ENCODE results near the gene ANKRD9.
"Not testable (repeated sequence)": the region's sequence is repeated elsewhere in the genome, so short reads cannot be mapped to it uniquely, and the experiment has no call there.

The ANKRD9 gene, protein sequence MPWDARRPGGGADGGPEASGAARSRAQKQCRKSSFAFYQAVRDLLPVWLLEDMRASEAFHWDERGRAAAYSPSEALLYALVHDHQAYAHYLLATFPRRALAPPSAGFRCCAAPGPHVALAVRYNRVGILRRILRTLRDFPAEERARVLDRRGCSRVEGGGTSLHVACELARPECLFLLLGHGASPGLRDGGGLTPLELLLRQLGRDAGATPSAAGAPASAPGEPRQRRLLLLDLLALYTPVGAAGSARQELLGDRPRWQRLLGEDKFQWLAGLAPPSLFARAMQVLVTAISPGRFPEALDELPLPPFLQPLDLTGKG
- total RNA-seq: 3.4 to 11.8 (median 5.9) reads per million in 4 experiments

DNA sequence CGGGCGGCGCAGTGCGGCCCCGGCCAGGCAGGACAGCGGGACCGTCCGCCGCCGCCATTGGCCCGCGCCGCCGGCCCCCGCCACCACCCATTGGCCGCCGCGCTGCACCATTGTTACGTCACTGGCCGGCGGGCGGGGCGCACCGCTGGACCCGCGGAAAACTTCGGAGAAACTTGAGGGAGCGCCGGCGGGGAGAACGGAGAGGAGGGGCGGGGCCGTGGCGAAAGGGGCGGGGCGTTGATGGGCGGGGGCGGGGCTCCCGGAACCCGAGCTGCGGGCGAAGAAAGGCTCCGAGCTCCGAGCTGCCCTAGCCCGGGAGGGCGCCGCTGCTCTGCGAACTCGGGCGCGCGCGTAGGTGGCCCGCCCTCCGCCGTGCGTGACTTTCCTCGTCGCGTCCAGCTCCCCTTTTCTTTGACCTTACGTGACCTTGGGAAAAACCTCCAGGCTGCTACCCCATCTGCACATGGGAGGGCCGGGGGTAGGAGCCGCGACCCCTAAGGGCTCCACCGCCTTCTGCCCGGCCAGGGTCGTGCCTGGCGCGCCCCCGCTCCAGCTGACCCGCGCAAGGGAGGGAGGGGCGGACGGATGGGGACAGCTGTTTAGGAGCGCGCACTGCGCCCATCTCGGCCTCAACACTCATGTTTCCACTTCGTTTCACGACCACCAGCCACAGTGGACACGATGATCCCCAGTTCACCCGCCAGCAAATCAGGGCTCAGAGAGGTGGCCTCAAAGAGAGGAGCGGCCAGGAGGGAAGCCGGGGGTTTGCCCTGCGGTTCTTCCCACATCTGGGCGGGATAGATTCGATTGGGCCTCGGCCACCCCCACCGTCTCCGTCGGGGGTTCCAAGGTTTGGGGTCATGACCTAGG lies at the start of gene ANKRD9:
ANKRD9 (minus strand) TSS at position 31 of the 870 bp plus-strand sequence. CDS start 1,887 bp downstream, outside the sequence.
- peak; percentile 79 for DNase-seq

DNA sequence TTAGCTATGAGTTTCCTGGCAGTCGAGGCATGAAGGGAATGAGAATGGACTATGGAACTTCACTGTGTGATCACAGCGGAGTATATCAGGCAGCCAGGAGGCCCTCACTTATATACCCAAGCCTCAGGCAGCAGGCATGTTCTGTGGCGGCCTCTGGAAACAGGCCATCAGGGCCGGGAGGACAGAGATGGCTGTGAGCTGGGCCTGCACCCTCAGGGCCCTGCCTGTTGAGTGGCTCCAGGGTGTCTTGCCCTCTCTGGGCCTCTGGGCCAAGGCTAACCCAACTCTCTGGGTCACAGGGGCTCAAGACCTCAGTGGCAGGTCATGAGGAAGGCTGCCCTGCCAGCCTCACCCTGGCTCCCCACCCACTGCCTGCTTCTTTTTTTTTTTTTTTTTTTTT lies 49.0 kb upstream of the ANKRD9 start:
- no peak for DNase-seq

GRCh38 chr14:102557434-102558226 lies 48.1 kb upstream of the ANKRD9 start:
- no peak for DNase-seq

DNA sequence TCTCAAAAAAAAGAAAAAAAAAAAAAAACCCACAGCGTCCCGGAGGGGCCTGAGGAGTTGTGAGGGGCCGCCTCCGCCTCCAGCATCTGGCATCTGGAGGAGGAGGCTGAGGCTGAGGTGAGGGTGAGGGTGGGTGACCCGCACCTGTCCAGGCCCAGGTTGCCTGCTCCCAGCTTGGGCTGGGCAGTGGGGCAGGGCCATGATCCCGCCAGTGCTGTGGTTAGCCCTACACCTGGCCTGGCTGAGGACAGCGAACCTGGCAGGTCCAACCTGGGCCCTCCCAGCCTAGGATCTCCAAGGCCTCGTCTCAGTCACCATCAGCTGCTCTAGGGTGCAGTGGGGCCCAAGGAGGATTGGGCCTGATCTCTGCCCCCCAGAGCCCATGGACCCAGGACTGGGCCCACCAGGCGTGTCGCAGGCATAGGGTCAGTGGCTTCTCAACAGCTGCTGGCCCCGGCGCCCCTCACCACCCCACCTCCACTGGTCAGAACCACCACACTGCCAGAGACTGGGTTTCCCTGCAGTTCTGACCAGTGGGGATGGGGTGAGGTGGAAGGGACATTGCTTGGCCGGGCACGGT lies 46.6 kb upstream of the ANKRD9 start:
- no peak for DNase-seq

- DNase-seq: peak; percentile 44
Measured at GRCh38 chr14:102554821-102555819, 45.5 kb upstream of the ANKRD9 start.

DNA sequence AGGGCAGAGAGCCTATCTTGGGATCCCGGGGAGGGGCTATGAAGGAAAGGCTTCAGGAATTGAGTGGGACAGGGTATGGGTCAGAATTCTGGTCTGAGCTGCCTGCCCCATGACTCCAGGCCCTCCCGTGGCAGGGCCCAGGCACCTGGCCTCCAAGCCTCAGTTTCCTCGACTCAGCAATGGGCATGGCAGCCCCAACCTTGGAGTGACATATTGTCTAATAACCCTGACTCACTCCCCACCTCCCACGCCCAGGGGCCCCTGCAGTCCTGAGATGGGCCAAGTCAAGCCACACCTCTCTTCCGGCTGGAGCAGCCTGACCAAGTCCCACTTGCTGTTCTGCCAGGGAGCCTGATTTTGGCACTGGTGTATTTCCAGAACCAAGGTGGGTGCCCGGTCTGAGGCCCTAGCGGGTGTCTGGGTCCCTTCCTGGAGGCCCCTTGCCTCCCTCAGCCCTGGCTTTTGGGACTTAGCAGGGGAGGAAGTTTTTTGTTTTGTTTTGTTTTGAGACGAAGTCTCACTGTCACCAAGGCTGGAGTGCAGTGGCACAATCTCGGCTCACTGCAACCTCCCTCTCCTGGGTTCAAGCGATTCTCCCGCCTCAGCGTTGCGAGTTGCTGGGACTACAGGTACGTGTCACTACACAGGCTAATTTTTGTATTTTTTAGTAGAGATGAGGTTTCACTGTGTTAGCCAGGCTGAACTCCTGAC lies 42.6 kb upstream of the ANKRD9 start:
- no peak for DNase-seq

GRCh38 chr14:102550927-102551401 lies 41.4 kb upstream of the ANKRD9 start:
- DNase-seq: not testable (repeated sequence)

GRCh38 chr14:102548616-102549240 lies 39.2 kb upstream of the ANKRD9 start:
- no peak for DNase-seq

- DNase-seq: no peak
Measured at GRCh38 chr14:102545461-102546265, 36.1 kb upstream of the ANKRD9 start.

- DNase-seq: no peak
Measured at GRCh38 chr14:102544747-102545460, 35.3 kb upstream of the ANKRD9 start.

- no peak for DNase-seq
Measured at GRCh38 chr14:102544046-102544746, 34.6 kb upstream of the ANKRD9 start.

DNA sequence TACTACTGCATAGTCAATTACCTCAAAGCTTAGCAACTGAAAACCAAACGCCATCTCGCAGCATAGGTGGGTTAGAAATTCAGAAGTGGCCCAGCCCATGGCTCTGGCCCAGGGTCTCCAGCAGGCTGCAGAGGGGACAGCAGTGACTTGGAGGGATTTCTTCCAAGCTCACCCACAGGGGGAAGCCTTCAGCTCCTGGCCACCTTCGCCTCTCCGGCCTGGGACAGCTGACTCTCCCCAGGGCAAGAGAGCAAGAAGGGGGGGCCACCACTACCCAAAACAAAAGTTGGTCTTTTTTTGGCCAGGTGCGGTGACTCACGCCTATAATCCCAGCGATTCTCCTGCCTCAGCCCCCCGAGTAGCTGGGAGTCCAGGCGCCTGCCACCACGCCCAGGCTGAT lies 32.2 kb upstream of the ANKRD9 start:
- DNase-seq: no peak

DNA sequence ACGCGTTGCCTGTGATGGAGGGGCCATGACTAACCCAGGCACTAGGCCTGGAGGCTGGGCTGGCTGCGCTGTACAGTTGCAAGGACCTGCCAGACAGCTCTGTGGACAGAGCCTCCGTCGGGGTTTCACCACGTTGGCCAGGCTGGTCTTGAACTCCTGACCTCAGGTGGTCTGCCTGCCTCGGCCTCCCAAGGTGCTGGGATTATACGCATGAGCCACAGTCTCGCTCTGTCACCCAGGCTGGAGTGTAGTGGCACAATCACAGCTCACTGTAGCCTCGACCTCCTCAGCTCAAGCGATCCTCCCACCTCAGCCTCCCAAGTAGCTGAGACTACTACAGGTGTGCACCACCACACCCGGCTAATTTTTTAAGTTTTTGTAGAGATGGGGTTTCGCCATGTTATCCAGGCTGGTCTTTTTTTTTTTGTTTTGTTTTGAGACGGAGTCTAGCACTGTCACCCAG lies 31.5 kb upstream of the ANKRD9 start:
- DNase-seq: not testable (repeated sequence)

- no peak for DNase-seq
Measured at GRCh38 chr14:102540315-102541028, 30.9 kb upstream of the ANKRD9 start.

GRCh38 chr14:102539544-102540314 lies 30.2 kb upstream of the ANKRD9 start:
- DNase-seq: no peak

Data from effector CD8-positive, alpha-beta T cell (primary cell).